Astrocyte of the hippocampus (primary cell): ENCODE measurements around the gene FSTL4.
A peak's percentile ranks its signal among the peaks of the same experiment; 100 is the strongest.

Experiments used
- DNase-seq: peaks from one replicate; pipeline ENCODE4 v3.0.0; 2011; ENCODE audit warnings: low read depth, low spot score

The FSTL4 gene

DNA sequence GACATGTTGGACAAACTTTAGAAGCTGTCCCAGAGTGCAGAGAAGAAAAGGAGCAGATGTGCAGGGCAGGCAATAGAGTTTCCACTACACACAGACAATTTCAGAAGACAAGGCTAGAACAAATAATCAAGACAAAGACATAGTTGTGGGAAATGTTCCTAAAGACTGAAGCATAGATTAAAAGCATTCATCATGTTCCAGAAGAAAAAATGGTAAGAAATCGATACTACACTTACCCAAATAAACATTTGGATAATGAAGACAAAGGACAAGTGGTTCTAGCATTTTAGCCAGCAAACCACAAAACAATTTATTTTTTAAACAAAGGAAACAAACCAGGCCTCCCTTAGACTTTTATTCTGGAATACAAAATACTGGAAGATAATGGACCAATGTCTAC is 97.9 kb downstream of the FSTL4 start:
- DNase-seq: no peak

DNA sequence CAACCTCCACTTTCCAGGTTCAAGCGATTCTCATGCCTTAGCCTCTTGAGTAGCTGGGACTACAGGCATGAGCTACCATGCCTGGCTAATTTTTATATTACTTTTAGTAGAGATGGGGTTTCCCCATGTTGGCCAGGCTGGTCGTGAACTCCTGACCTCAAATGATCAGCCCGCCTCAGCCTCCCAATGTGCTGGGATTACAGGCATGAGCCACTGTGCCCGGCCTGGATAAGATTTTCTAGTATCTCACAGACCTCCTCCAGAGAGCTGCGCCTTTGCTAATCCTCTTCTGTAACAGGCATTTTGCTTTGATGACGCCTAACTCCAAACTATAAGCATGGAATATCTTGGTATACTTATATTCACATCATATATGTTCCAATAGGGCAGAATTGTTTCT is 99.4 kb downstream of the FSTL4 start:
- DNase-seq: no peak

DNA sequence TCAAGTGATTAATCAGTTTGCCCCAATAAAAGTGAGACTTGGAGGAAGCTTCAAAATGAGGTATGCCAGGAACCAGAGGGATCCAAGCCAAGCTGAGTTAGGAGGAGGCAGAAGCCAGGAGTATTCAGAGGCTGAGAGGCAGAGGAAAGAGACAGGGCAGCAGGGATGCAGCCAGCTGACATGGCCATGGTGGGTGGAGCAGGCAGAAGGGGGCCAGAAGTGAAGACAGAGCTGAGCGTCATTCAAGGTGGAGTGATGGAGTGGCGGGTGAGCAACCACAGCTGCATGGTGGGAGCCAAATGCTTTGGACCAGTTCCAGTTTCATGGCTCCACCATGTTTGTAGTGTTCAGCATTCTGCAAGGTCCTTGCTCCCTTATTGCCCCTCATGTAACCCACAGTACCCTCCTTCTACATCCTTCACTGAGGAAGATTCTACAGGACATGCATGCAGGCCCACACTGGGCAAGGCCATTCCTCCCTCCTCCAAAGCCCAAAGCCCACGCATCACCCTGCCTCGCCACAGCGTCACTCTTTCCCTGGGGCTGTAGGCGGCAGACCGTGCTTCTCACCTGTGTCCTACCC is 100.6 kb downstream of the FSTL4 start:
- no peak for DNase-seq

DNA sequence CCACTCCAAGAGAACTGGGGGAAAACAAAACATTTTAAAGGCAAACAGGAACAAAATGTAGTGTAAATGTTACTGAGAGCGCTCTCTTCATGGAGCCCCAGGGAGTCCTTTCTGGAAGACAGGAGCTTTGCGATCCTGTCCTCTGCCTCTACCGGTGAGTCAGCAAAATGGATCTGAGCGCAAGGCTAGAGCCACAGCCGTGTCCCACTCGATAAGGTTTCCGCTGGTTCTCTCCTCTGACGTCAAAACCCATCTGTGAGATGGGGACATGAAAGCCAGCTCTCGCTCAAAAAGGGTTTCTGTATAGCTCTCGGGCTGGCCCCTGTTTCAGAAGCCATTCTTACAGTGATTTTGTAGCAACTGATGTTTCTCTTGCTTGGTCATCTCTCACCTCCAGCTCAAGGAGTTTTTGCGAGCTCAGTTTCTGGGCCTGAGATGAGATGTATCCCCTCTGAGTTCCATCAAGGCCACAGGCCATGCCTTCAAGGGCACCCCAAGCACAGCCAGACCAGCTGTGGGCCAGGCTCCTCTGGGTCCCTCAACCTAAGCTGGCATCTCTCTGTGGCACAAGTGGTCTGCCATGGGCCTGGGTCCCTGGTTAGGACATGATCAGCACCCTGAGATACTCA is 101.6 kb downstream of the FSTL4 start:
- no peak for DNase-seq

DNA sequence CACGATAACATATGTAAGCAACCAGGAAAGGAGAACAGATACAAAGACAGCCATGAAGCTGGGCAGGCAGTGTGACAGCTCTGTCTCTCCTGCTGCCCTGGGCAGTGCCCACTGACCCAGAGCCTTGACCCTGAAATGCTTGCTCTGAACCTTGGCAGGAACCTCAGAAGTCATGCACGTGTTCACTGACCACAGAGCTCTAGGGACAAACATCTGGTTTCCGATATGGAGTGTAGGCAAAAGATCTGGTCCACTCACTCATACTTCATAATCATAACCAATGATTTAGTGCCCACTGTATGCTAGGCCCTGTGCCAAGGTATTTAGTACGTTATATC is 102.6 kb downstream of the FSTL4 start:
- DNase-seq: no peak

DNA sequence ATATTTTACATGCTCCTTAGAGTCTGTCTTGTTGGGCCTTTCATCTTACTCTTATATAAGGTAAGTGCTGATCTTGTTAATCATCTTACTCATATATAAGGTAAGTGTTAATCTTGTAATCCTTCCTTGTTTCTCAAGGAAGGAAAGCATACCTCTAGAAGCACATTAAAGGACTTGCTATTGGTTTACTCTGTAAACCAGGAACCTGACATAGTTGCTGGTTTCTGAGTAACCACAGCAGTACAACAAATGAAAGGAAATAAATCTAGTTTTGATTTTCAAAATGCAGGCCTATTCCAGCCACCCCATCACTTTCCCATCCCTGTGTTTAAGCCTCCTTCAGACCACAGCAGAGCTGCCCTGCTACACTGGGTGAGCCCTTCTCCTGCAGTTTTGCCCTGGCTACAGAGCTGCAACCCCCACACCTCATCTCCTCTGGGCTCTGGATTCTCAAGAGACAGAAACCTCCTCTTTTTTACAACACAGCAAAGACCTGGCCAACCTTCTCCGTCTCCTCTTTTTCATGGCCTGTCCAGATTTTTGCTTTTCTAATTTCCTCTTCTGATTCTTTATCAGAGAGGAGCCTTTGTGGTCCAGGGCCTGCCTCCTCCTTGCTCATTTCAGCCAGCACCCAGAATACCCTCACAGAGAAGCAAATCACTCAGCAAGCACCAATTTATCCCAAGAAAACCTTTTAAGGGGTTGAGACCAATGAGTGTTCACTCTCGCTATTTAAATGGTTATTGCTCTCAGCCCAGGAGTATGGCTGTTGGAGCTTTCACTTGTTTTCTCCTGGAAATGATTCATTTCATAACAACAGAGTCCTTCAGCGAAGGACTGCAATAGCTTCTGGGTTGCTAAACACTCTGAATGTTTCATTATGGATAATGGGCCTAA is 103.2 kb downstream of the FSTL4 start:
- DNase-seq: no peak

DNA sequence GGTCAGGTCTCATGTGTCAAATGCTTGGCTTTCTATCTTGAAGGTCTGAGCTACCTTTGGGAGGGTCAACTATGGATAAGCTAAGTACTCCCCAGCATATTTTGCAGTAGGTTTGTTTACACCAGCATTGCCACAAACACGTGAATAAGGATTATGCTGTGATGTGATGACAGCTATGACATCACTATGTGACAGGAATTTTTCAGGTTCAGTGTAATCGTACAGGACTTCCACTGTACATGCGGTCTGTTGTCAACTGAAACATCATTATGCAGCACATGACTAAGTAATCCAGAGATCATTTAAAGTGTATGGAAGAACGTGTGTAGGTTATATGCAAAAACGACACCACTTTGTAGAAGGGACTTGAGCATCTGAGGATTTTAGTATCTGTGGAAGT is 104.0 kb downstream of the FSTL4 start:
- no peak for DNase-seq

DNA sequence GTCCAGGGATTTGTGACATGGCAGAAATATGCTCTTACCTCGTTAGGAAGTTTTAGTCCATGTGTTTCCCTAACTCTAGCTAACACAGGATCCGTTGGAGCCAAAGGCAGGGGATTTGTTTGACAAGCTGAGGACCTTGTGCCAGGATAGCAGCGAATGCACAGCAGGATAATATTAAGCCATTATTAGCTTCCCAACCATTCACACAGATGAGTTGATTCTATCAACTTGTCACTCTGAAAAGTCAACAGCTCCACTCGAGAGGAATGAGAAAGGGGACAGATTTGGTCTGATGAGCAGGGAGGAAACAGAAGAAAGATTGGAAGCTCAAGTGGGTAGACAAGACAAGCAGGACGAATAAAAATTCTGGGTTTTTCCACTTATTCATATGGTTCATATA is 106.2 kb downstream of the FSTL4 start:
- no peak for DNase-seq

DNA sequence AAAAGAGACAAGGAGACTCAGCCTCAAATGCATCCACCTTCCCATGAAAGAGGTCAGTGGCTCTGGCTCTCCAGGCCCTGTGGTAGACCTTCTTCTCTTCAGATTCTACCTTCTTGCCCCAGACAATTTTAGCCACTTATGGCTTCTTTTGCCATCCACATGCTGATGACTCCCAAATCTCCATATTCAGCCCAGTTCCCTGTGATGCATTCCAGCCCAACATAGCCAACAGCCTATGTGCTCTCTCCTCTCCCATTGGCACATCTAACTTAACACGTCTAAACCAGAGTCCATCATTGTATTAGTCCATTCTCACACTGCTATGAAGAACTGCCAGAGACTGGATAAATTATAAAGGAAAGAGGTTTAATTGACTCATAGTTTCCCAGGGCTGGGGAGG is 108.8 kb downstream of the FSTL4 start:
- no peak for DNase-seq

DNA sequence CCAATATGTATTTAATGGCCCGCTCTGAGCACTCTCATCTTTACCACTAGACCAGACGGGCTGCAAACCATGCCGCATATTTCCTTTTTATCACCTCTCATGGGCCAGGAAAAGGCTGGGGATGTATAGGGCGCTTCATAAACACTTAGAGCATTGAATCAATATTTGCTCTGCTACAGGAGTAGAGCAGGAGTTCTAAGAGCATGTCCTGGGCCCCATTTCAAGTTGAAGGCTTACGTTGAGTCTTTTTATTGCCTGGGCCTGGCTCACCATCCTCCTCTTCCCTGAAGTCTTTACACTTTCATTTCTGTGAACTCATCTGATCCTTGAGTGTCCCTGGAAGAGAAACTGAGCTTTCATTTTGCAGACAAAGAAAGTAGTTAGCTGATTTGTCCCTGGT is 112.4 kb downstream of the FSTL4 start:
- DNase-seq: no peak

DNA sequence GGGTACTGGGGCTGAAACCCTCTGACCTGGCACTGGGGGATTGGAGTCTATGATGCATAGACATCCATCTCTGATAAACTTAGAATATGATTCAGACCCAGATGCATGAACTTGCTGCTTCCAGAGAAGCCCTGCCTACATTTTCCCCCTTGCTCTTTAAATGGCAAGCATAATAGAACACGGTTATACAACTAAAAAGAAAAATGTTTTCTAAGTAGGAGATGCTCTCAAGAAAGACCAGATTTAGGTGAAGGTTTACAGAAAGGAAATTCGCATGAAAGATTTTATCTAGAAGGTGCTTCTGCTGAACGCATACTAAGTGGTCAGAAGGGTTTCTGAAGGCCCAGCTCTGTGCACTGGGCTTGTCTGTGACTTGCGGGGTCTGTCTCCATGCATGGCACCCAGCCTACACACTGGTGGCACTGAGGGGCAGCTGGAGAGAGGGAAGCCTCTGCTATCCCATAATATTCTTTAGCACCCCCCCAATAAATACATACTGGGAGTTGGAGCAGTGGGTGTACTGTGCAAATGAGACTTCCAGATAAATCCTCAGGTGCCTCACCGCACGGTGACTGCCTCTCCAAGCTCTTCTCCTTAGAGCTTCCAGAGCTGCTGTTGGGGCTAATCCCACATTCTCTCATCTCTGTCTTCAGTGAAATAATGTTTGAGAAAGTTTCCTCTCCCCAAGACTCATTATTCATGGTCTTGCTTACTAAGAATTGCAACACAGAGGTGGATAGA is 114.6 kb downstream of the FSTL4 start:
- DNase-seq: no peak

DNA sequence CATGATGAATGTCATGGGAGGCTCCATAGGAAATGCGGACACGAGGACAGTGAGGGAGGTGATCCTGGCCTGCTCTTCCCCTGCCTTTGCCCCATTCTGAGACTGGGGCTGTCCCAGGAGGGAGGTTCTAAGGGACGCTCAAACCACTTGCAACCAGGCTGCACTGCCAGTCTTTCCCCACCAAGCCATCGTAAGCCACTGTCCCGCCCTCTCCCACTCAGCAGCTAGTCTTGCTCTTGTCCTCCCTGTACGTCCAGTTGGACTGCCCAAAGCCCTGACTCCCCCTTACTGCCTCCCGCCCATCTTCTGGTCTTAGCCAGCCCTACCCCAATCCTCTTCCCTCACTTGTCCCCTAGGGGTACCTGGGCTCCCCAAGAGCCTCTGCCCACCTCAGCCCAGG is 115.7 kb downstream of the FSTL4 start:
- DNase-seq: no peak

DNA sequence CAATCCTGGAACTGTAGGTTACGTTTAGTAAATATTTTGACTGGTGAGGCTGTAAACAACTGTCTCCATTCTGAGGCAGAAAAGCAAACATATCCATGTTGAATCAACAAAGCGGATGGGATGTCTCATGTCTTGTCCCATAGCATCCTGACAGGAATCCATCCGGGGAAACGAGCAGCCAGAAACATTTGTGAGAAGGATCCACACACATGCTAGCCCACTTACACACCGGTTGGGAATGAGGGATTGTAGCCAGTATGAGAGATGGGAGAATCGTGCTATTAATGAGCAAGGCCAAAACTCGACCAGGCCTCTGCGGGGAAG is 117.5 kb downstream of the FSTL4 start:
- no peak for DNase-seq

DNA sequence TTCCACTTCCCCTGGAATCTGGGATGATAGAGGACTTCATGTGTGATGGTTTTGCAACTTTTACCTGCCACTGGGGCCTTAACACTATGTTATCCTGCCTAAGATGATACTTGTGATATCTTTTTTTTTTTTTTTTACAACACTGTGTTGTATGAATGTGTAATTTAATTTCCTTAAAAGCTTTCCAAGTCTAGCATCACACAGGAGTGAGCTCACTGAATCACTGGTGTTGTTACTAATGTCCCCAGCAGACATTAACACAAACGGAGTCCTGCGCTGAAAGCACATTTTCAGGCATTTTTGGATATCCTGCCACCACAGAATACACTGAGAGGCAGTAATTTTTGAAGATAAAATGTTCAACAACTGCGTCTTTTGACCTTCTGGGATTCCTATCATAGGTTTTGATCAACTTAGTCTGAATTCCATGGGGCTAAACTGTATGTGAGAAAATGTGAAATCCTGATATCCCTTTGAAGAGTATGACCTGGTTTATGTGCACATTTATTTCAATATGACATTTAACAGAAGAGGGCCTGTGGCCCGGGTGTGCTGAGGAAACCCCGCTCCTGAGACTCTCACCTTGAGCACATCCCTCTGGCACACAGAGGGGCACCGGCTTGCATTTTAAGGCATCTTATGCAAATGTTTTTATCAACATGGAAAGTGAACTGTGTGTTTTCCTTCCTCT is 118.0 kb downstream of the FSTL4 start:
- DNase-seq: no peak

DNA sequence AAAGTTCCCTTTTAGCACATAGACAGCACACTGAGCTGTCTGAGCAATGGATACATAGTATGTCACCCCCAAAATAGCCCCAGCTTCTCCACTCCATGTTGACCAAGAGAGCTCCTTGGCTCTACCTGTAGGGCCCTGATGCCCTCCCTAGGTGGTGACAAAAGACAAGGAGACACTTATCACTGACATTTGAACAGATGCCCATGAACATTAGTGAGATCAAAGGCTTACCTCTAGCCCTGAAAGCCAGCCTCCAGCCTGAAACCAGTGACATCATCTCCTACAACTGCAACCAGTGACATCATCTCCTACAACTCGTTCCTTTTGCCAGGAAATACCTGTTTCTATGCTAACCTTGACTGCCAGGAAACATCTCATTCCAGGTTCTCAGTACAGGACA is 122.7 kb downstream of the FSTL4 start:
- DNase-seq: no peak

DNA sequence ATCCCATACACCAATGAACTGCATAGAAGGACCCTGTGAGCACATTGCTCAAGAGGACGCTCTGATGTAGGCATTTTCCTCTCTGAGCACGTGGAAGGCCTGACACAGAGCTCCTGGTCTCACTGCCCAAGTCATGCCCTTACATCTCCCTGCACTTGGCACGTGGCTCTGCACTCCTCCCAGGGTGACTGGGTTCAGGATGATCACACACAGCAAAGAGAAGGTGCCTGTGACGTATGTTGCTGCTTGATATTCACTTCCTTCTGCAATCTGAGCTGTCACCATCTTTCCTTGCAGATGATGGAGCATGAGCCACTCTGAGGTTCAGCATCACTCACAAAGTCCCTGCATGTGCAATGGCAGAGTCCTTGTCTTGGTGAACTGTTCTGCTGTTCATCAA is 125.2 kb downstream of the FSTL4 start:
- no peak for DNase-seq

DNA sequence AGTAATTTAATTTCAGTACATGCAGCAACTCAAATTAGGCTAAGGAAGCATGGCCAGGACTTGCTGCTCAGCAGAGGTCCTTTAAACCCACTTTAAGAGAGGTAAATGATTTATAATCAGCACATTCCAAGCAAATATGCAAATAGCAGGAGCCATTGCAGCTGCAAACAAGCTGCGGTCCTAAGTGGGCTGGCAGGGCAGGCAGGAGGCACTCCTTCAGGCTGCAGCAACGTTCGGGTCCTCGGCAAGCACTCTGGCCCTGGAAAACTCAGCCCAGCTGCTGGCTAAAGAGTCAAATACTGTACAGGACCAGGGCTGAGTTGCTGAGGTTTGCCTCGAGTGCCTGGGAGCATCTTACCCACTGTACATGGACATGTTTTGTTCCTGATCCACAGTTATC is 126.9 kb downstream of the FSTL4 start:
- no peak for DNase-seq

DNA sequence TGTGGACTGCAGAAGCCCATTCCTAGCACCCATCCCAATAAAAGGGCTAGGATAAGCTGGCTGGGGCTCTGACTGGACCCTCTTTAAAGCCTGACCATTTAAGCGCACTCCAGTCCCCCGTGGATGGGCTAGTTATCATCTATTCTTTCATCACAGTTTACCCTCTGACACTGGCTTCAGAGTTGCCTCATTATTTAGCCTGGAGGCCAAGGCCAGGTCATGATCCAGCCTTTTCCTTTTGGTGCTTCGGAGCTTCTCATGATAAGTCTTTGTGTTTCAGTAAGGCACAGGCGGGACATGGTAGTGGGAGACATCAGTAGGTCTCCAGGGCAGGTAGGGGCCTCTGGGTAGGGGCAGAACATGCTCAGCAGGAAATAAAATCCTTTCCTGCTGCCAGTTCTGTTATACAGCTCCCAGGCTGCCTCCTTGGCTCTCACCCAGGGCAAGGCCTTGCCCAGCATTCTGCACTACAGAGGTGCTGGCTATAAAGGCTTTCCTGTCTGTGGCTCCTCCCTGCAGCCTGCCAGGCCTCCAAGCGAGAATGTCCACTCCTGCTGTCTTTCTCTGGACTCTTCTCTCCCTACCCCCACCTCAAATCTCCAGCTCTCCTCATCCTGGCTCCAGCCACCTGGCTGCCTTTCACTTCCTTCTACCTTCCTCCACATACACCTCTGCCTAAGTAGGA is 128.8 kb downstream of the FSTL4 start:
- no peak for DNase-seq

DNA sequence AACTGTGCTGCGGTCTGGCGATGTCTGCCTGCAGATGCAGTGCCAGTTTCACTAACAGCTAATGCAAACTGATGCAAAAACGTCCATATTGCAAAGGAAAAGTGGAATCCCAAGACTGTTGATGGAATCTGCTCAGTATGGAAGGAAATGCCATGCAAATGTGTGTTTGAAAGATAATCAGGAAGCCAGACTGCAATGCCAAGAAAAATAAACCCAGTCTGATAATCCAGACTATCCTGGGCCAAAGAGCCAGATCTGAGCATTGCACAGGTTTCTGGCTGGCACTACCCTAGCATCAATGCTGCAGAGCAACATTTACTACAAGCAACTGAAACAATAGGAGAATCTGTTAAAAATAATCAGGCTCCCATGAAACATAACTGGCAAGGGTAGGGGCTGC is 130.3 kb downstream of the FSTL4 start:
- DNase-seq: peak; percentile 1

DNA sequence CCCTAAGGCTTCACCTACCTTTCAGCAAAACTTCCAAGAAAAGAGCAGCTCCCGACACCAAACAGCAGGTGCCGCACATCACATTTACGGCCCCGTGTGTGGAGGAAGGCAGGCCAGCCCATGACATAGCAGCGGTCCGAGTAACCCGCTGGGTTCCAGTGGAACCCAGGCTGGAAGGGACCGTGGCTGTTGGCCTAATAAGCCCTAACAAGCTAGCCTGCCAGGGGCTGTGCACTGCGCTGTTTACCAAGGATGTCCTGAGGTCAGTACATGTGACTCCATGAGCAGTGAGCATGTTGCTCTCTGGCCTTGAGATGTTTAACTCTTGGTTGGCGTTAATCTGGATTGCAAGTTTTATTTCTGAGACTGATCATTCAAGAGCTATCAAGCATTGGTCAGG is 131.5 kb downstream of the FSTL4 start:
- no peak for DNase-seq

DNA sequence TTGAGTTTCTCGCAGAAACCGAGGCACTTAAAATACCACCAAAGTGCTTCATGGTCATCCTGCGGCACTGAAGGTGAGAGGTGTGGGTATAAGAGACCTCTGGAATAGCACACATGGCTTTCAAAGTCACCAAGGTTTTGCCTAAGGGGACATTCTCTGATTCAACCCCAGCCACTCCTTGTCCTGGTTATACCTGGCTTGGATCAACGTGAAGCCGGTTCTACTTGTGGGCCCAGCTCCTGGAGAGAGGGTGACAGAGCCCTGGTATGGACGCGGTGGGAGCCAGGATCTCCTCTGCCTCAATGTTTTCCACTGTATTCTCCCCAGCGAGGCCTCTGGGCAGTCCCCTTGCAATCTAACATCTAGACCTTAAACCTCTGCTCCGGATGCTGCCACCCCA is 132.0 kb downstream of the FSTL4 start:
- no peak for DNase-seq
